Tibial nerve (tissue), 4 donors: ENCODE measurements around the gene TYRO3. TPM values are rescaled to one million over a fixed set of nuclear protein-coding genes. Genes with fewer than 3 reads are reported as not detected.

ENCODE experiments used
- DNase-seq, 2 donors: peaks; one replicate each; pipeline ENCODE4 v3.0.0-alpha.2; 2019; ENCODE audit warnings: low spot score in 2 of 2
- H3K27ac ChIP-seq, 4 donors: fragments of 200-600 bp; sonication (generic) in 3 of 4; one replicate each; pipeline ENCODE4 v1.5.1; 2017 to 2019; ENCODE audit warnings: mild to moderate bottlenecking in 1 of 4
- H3K27me3 ChIP-seq, 2 donors: fragments of 200-600 bp; sonication (generic) in 1 of 2; one replicate each; pipeline versions ENCODE4 v1.5.1 to v1.6.0; 2017 to 2019
- H3K36me3 ChIP-seq, 3 donors: fragments of 200-600 bp; sonication (generic); one replicate each; pipeline ENCODE4 v1.5.1; 2018 to 2019
- H3K4me1 ChIP-seq, 4 donors: fragments of 200-600 bp; sonication (generic) in 3 of 4; one replicate each; pipeline ENCODE4 v1.5.1; 2017 to 2019
- H3K4me3 ChIP-seq, 4 donors: fragments of 200-600 bp; sonication (generic) in 3 of 4; one replicate each; pipeline ENCODE4 v1.5.1; 2017 to 2019; ENCODE audit warnings: mild to moderate bottlenecking in 1 of 4, moderate library complexity in 1 of 4
- H3K9me3 ChIP-seq, 4 donors: fragments of 200-600 bp; sonication (generic) in 3 of 4; one replicate each; pipeline ENCODE4 v1.5.1; 2017 to 2019
- CTCF ChIP-seq, 5 experiments: fragments of 200-600 bp in 3 of 5; fragments of 450-650 bp in 2 of 5; sonication (generic) in 3 of 5; IDR thresholded peaks; one replicate each; pipeline ENCODE4 v1.5.1; 2016 to 2019; ENCODE audit warnings: antibody characterized with exemption in 5 of 5, mild to moderate bottlenecking in 3 of 5, moderate library complexity in 2 of 5
- EP300 ChIP-seq, 2 donors: sonication (generic); formaldehyde crosslinking; IDR thresholded peaks; one replicate each; pipeline ENCODE4 v1.6.1; 2017; ENCODE audit warnings: antibody characterized with exemption in 2 of 2, mild to moderate bottlenecking in 1 of 2
- POLR2A ChIP-seq, 2 donors: fragments of 450-650 bp; IDR thresholded peaks; one replicate each; pipeline ENCODE4 v1.6.1; 2017; ENCODE audit warnings: antibody characterized with exemption in 2 of 2, mild to moderate bottlenecking in 2 of 2, moderate library complexity in 2 of 2
- WGBS, 2 donors: methylation state at CpG; one replicate each; pipeline ENCODE4 v1.1.5; 2018; 5-methylcytosine and 5-hydroxymethylcytosine counted together
- total RNA-seq, 4 donors: library from RNA; depleted of rRNA; stranded (reverse); fragments of >200 nt; gene quantifications; one replicate each; pipeline ENCODE4 v1.1.0, GENCODE V29; 2016

The TYRO3 gene
- total RNA-seq, 4 donors from 2014 or later = 21.0 to 28.5 (median 23.9) TPM

GRCh38 chr15:41620536-41621199 lies 61.7 kb downstream of the TYRO3 start:
- H3K4me1 ChIP-seq = peaks cover 0 to 21% (median 0%) of the 10 kb centered on the region in 4 donors
- no peaks in the 10 kb centered on the region for H3K27me3 ChIP-seq
- H3K4me3 ChIP-seq = peak overlapping the region; percentile 47 to 75 (median 63)
- no peaks in the 10 kb centered on the region for H3K36me3 ChIP-seq
- peak overlapping the region; percentile 59 to 89 (median 72) for H3K27ac ChIP-seq
- H3K9me3 ChIP-seq = peaks cover 0 to 18% (median 0%) of the 10 kb centered on the region in 4 donors
- TF ChIP-seq EP300 (IDR thresholded peaks at IDR 0.05) (no peak), POLR2A (IDR thresholded peaks at IDR 0.05) (no peak), CTCF (IDR thresholded peaks at IDR 0.05) (no peak)
- DNase-seq = no peak
- WGBS, 2 donors = 18 to 19% methylated on average over 18 of the region's 18 CpGs

GRCh38 chr15:41621200-41622193 lies 62.5 kb downstream of the TYRO3 start:
- H3K27ac ChIP-seq = peak overlapping the region; percentile 59 to 89 (median 72)
- H3K4me1 ChIP-seq = peaks cover 0 to 21% (median 0%) of the 10 kb centered on the region in 4 donors
- H3K4me3 ChIP-seq = peak overlapping the region; percentile 47 to 75 (median 63)
- TF ChIP-seq EP300 (IDR thresholded peaks at IDR 0.05) (peak in 1 of 2 donors; percentile 69), CTCF (IDR thresholded peaks at IDR 0.05) (peak in 1 of 5 experiments; percentile 16), POLR2A (IDR thresholded peaks at IDR 0.05) (peak in 1 of 2 donors; percentile 16)
- H3K36me3 ChIP-seq = no peaks in the 10 kb centered on the region
- DNase-seq = peak; percentile 38 to 64
- H3K27me3 ChIP-seq = no peaks in the 10 kb centered on the region
- 2 to 4% methylated on average over 58 to 69 of the region's 104 CpGs for WGBS, 2 donors
- peaks cover 0 to 18% (median 0%) of the 10 kb centered on the region in 4 donors for H3K9me3 ChIP-seq

- H3K9me3 ChIP-seq = peaks cover 0 to 10% (median 0%) of the 10 kb centered on the region in 4 donors
- no peak for TF ChIP-seq POLR2A (IDR thresholded peaks at IDR 0.05)
- no peak for TF ChIP-seq EP300 (IDR thresholded peaks at IDR 0.05)
- TF ChIP-seq CTCF (IDR thresholded peaks at IDR 0.05) = no peak
- peaks cover 0 to 21% (median 0%) of the 10 kb centered on the region in 4 donors for H3K4me1 ChIP-seq
- 75 to 87% methylated on average over 4 of the region's 4 CpGs for WGBS, 2 donors
- no peaks in the 10 kb centered on the region for H3K27me3 ChIP-seq
- DNase-seq = no peak
- H3K27ac ChIP-seq = no peak overlapping the region
- H3K36me3 ChIP-seq = no peaks in the 10 kb centered on the region
- no peak overlapping the region for H3K4me3 ChIP-seq
Observed at GRCh38 chr15:41622901-41623300, 63.9 kb downstream of the TYRO3 start.

- Histone ChIP-seq H3K36me3 (no peaks in the 10 kb centered on the region), H3K9me3 (no peaks in the 10 kb centered on the region), H3K27me3 (no peaks in the 10 kb centered on the region), H3K4me3 (no peak overlapping the region), H3K27ac (no peak overlapping the region), H3K4me1 (peaks cover 0 to 1% (median 0%) of the 10 kb centered on the region in 4 donors)
- no peak for DNase-seq
- WGBS, 2 donors = 100% methylated on average over 1 of the region's 1 CpG
- no peak for TF ChIP-seq POLR2A (IDR thresholded peaks at IDR 0.05)
- TF ChIP-seq CTCF (IDR thresholded peaks at IDR 0.05) = no peak
- no peak for TF ChIP-seq EP300 (IDR thresholded peaks at IDR 0.05)
Observed at GRCh38 chr15:41627203-41627602, 68.2 kb downstream of the TYRO3 start.
